Spleen (tissue), 11 donors: ENCODE results near the gene OGT. TPM values are rescaled to one million over a fixed set of nuclear protein-coding genes. Genes with fewer than 3 reads are reported as not detected.

Source experiments
- DNase-seq: peaks from one replicate; pipeline ENCODE4 v3.0.0-alpha.2; 2020
- H3K27ac ChIP-seq, 8 donors: fragments of 200-600 bp; sonication (generic) in 7 of 8; 1 replicate in 4 of 8; 2 replicates in 4 of 8; pipeline versions ENCODE4 v1.5.0 to v1.8.0; 2016 to 2021; ENCODE audit warnings: inconsistent platforms in 4 of 8, mild to moderate bottlenecking in 4 of 8, moderate library complexity in 1 of 8
- H3K27me3 ChIP-seq, 7 donors: fragments of 200-600 bp; sonication (generic) in 6 of 7; replicated peaks in 1 of 7; 1 replicate in 4 of 7; 2 replicates in 3 of 7; pipeline versions ENCODE4 v1.5.0 to v1.8.0; 2016 to 2021; ENCODE audit warnings: inconsistent platforms in 3 of 7, mild to moderate bottlenecking in 1 of 7
- H3K36me3 ChIP-seq, 6 donors: fragments of 200-600 bp; sonication (generic) in 5 of 6; 1 replicate in 4 of 6; 2 replicates in 2 of 6; pipeline versions ENCODE4 v1.5.0 to v1.8.0; 2016 to 2021; ENCODE audit warnings: inconsistent platforms in 2 of 6
- H3K4me1 ChIP-seq, 6 donors: fragments of 200-600 bp; sonication (generic) in 5 of 6; 1 replicate in 3 of 6; 2 replicates in 3 of 6; pipeline versions ENCODE4 v1.5.0 to v1.8.0; 2016 to 2021; ENCODE audit warnings: inconsistent platforms in 3 of 6
- H3K4me3 ChIP-seq, 8 donors: fragments of 200-600 bp; sonication (generic) in 7 of 8; 1 replicate in 4 of 8; 2 replicates in 4 of 8; pipeline versions ENCODE4 v1.5.0 to v1.8.0; 2016 to 2021; ENCODE audit warnings: inconsistent platforms in 4 of 8, mild to moderate bottlenecking in 4 of 8, moderate library complexity in 2 of 8
- H3K9me3 ChIP-seq, 8 donors: fragments of 200-600 bp; sonication (generic) in 7 of 8; 1 replicate in 4 of 8; 2 replicates in 4 of 8; pipeline versions ENCODE4 v1.5.0 to v1.8.0; 2016 to 2021; ENCODE audit warnings: inconsistent platforms in 4 of 8
- CTCF ChIP-seq, 11 experiments: fragments of 200-600 bp in 7 of 11; fragments of 450-650 bp in 4 of 11; sonication (generic) in 4 of 11; IDR thresholded peaks in 8 of 11; conservative IDR thresholded peaks in 3 of 11; 1 replicate in 7 of 11; 2 replicates in 4 of 11; pipeline versions ENCODE4 v1.4.0 to v1.8.0; 2016 to 2021; ENCODE audit warnings: antibody characterized with exemption in 11 of 11, inconsistent platforms in 4 of 11, mild to moderate bottlenecking in 1 of 11
- POLR2A ChIP-seq, 3 donors: fragments of 450-650 bp; IDR thresholded peaks; one replicate each; pipeline ENCODE4 v1.5.1; 2017; ENCODE audit warnings: antibody characterized with exemption in 3 of 3, mild to moderate bottlenecking in 1 of 3
- POLR2AphosphoS5 ChIP-seq, 3 donors: sonication (generic); formaldehyde crosslinking; IDR thresholded peaks; one replicate each; pipeline ENCODE4 v1.5.1; 2017; ENCODE audit warnings: antibody characterized with exemption in 3 of 3
- WGBS, 5 donors: extraction: QIAGEN DNeasy Blood & Tissue Kit in 3 of 5; methylation state at CpG; one replicate each; pipeline versions ENCODE4 v1.1.5 to v1.1.7; 2013 to 2018; 5-methylcytosine and 5-hydroxymethylcytosine counted together
- intact Hi-C: fragments of 100-400 bp; cut with DNase I; formaldehyde crosslinking; loops from one replicate; pipeline ENCODE4 v1.15.0; 2023; ENCODE audit warnings: low total_unique reads
- polyA plus RNA-seq, 3 donors: library from polyadenylated mRNA; stranded (reverse); fragments of 200-250 nt; gene quantifications; one replicate each; pipeline ENCODE4 v1.2.1, GENCODE V29; 2013
- total RNA-seq, 7 donors: library from RNA; depleted of rRNA in 3 of 7; stranded (reverse); fragments of >200 nt in 3 of 7; fragmentation: NEBNext Ultra II Directional in 4 of 7; extraction: Animal tissue kit (Norgen Biotek cat#: 25700) in 4 of 7; gene quantifications; one replicate each; pipeline versions ENCODE4 v1.1.0 to v1.2.1, GENCODE V29; 2016 to 2021
- donor health status: healthy with polysubstance abuse.
- donor health status: DM: no; HTN: no; CAD: no; lungs with moderate emphysema.
- donor health status: DM: no; HTN: no; CAD: no.
- donor health status: Bipolar disorder and iron deficiency.
- donor health status: healthy.
- donor health status: DM: no; HTN: no; CAD: no.
- donor health status: DM: yes; HTN: yes; CAD: no.

The OGT gene
- total and polyA plus RNA-seq, 10 donors = 76.8 to 393 (median 233) TPM

DNA sequence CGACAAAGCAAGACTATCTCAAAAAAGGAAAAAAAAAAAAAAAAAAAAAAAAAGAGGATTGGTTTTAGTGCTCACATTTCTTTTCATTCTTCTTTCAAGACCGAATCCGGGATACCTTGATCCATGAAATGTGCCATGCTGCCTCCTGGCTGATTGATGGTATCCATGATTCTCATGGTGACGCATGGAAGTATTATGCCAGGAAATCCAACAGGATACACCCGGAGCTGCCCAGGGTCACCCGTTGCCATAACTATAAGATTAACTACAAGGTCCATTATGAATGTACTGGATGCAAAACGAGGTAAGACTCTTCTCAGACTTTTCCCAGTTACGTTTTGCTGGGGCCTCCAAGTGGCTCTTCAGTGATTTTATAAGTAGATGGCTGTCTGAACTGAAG lies 79.4 kb downstream of the OGT start:
- peaks cover 0 to 80% (median 9%) of the 10 kb centered on the region in 6 donors for H3K36me3 ChIP-seq
- no peak overlapping the region for H3K4me3 ChIP-seq
- H3K9me3 ChIP-seq = no peaks in the 10 kb centered on the region
- H3K4me1 ChIP-seq = peaks cover under 1 to 34% (median 23%) of the 10 kb centered on the region in 6 donors
- TF ChIP-seq CTCF (IDR thresholded peaks at IDR 0.05 in 8 of 11, conservative IDR thresholded peaks at IDR 0.05 in 3 of 11) (no peak), POLR2AphosphoS5 (IDR thresholded peaks at IDR 0.05) (peak in 1 of 3 donors; percentile 64), POLR2A (IDR thresholded peaks at IDR 0.05) (no peak)
- H3K27me3 ChIP-seq = no peaks in the 10 kb centered on the region
- intact Hi-C loops = no loop called here
- H3K27ac ChIP-seq = peak overlapping the region in 5 of 8 donors; percentile 15 to 63 (median 42)
- 67 to 83% (median 81%) methylated on average over 7 to 8 of the region's 8 CpGs for WGBS, 5 donors
- no peak for DNase-seq

DNA sequence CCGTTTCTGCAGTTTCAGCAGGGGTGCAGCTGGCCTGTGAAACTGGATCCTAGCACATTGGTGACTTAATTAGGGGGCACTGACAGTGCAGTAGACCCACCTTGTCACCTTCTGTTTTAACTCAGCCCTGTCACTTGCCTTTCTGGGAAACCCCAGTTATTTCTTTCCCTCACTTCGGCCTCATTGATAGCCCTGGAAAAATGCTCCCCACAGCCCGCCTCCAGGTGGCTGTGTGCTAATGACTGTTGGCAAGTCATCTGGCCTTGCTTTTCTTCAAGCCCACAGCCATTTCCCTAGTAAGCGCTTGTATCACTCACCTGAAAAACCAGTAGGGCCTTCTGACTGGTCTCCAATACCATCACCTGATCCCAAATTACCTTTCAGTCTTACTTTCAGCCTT lies 82.2 kb downstream of the OGT start:
- whole genome bisulfite sequencing, 5 donors = 84 to 90% (median 88%) methylated on average over 3 to 4 of the region's 4 CpGs
- Histone ChIP-seq H3K4me1 (peaks cover 9 to 43% (median 34%) of the 10 kb centered on the region in 6 donors), H3K27ac (peak overlapping the region in 2 of 8 donors; percentile 71 to 81), H3K9me3 (no peaks in the 10 kb centered on the region), H3K36me3 (peaks cover 0 to 54% (median 9%) of the 10 kb centered on the region in 6 donors), H3K27me3 (no peaks in the 10 kb centered on the region), H3K4me3 (no peak overlapping the region)
- TF ChIP-seq POLR2A (IDR thresholded peaks at IDR 0.05) (no peak), POLR2AphosphoS5 (IDR thresholded peaks at IDR 0.05) (no peak), CTCF (IDR thresholded peaks at IDR 0.05 in 8 of 11, conservative IDR thresholded peaks at IDR 0.05 in 3 of 11) (no peak)
- DNase-seq = no peak
- intact Hi-C loops = no loop called here

DNA sequence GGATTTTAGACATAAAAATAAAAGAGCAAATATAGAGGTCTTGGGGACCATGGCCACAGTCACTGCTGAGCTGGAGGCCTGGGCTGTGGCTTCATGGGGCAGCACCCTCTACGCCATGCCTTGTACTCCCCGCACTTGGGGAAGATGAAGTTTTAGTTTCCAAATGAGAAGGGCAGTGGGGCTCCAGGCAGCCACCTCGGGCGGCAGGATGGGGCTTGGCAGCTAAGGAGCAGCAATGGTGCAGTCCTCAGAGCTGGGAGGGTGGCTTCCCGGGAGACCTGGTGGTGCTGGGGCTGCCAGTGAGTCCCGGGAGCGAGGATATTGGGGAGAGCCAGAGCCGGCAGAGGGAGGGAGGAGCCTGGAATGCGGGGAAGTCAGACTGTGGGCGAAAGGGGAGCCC lies 83.0 kb downstream of the OGT start:
- Histone ChIP-seq H3K9me3 (no peaks in the 10 kb centered on the region), H3K4me1 (peaks cover 9 to 45% (median 36%) of the 10 kb centered on the region in 6 donors), H3K36me3 (peaks cover 0 to 45% (median 7%) of the 10 kb centered on the region in 6 donors), H3K27ac (peak overlapping the region in 4 of 8 donors; percentile 59 to 81 (median 74)), H3K4me3 (peak overlapping the region in 2 of 8 donors; percentile 38 to 64), H3K27me3 (no peaks in the 10 kb centered on the region)
- intact Hi-C loops = no loop called here
- 76 to 90% (median 84%) methylated on average over 10 of the region's 10 CpGs for WGBS, 5 donors
- no peak for DNase-seq
- TF ChIP-seq CTCF (IDR thresholded peaks at IDR 0.05 in 8 of 11, conservative IDR thresholded peaks at IDR 0.05 in 3 of 11) (no peak), POLR2AphosphoS5 (IDR thresholded peaks at IDR 0.05) (no peak), POLR2A (IDR thresholded peaks at IDR 0.05) (no peak)

- Histone ChIP-seq H3K27ac (peak overlapping the region in 6 of 8 donors; percentile 43 to 81 (median 65)), H3K27me3 (no peaks in the 10 kb centered on the region), H3K4me3 (peak overlapping the region in 7 of 8 donors; percentile 3 to 64 (median 21)), H3K9me3 (no peaks in the 10 kb centered on the region), H3K4me1 (peaks cover 14 to 51% (median 39%) of the 10 kb centered on the region in 6 donors), H3K36me3 (peaks cover 0 to 36% (median 2%) of the 10 kb centered on the region in 6 donors)
- intact Hi-C loops = no loop called here
- TF ChIP-seq POLR2AphosphoS5 (IDR thresholded peaks at IDR 0.05) = peak in 2 of 3 donors; percentile 38 to 48
- peak in 2 of 11 experiments; percentile 13 to 19 for TF ChIP-seq CTCF (IDR thresholded peaks at IDR 0.05 in 8 of 11, conservative IDR thresholded peaks at IDR 0.05 in 3 of 11)
- TF ChIP-seq POLR2A (IDR thresholded peaks at IDR 0.05) = no peak
- WGBS, 5 donors = 59 to 78% (median 74%) methylated on average over 25 to 43 of the region's 43 CpGs; no CpG with 5 or more reads in 1 of the 5 donors
- DNase-seq = peak; percentile 84
These were observed 84.0 kb downstream of the OGT start for GRCh38 chrX:71616672-71617529.
